Measurements from ENCODE around the gene PPP1R36.

GRCh38 chr14:64623554-64624165 lies 73.9 kb downstream of the PPP1R36 start:
- TF ChIP-seq, protein P1, sequence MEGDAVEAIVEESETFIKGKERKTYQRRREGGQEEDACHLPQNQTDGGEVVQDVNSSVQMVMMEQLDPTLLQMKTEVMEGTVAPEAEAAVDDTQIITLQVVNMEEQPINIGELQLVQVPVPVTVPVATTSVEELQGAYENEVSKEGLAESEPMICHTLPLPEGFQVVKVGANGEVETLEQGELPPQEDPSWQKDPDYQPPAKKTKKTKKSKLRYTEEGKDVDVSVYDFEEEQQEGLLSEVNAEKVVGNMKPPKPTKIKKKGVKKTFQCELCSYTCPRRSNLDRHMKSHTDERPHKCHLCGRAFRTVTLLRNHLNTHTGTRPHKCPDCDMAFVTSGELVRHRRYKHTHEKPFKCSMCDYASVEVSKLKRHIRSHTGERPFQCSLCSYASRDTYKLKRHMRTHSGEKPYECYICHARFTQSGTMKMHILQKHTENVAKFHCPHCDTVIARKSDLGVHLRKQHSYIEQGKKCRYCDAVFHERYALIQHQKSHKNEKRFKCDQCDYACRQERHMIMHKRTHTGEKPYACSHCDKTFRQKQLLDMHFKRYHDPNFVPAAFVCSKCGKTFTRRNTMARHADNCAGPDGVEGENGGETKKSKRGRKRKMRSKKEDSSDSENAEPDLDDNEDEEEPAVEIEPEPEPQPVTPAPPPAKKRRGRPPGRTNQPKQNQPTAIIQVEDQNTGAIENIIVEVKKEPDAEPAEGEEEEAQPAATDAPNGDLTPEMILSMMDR (IDR thresholded peaks at IDR 0.05; ENCODE audit: low read length): no peak
- no peak for TF ChIP-seq EZH2 (optimal IDR thresholded peaks at IDR 0.05; ENCODE audit: low read depth, low read length)
